ENCODE data around the gene UBA3.

DNA sequence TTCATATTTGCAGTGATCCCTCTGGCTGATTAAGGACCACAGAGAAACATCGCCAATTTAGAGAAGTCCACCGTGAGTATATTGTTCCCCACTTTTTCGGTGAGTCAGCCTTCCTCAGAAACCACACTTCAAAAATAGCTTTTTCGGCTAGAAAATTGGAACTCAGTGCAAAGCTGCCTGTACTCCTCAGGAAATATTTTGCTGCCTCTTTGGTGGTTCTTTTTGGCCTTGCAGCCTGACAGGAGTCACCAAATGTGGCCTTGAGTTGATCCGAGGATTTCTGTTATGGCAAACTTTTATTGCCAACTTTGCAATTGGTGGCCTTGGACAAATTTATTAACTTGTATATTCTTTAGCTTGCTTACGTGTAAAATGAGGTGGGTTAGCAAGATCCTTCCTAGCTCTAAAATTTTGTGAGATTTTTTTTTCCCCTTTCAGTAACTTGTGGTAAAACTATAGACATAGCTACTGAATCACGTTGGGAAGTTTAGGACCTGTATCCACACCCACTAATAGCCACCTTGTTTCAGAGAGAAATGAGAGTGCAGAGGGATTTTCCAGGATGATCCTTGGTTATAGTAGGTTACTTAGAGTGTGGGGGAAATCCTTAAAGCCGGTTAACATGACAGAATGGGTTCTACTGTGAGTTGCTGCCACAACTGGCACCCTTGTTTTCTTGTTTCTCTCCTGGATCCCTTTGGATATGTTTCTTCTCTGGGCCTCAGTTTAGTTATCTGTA, 14.5 kb upstream of the UBA3 start:
- TF ChIP-seq, protein P1, sequence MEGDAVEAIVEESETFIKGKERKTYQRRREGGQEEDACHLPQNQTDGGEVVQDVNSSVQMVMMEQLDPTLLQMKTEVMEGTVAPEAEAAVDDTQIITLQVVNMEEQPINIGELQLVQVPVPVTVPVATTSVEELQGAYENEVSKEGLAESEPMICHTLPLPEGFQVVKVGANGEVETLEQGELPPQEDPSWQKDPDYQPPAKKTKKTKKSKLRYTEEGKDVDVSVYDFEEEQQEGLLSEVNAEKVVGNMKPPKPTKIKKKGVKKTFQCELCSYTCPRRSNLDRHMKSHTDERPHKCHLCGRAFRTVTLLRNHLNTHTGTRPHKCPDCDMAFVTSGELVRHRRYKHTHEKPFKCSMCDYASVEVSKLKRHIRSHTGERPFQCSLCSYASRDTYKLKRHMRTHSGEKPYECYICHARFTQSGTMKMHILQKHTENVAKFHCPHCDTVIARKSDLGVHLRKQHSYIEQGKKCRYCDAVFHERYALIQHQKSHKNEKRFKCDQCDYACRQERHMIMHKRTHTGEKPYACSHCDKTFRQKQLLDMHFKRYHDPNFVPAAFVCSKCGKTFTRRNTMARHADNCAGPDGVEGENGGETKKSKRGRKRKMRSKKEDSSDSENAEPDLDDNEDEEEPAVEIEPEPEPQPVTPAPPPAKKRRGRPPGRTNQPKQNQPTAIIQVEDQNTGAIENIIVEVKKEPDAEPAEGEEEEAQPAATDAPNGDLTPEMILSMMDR (IDR thresholded peaks at IDR 0.05; ENCODE audit: poor library complexity), result no peak
- TF ChIP-seq EZH2 (IDR thresholded peaks at IDR 0.05; ENCODE audit: borderline replicate concordance) (no peak), EZH2phosphoT487 (IDR thresholded peaks at IDR 0.05; ENCODE audit: low read depth, severe bottlenecking, unreplicated experiment) (no peak)

All from hepatocyte (in vitro differentiated cells).